ENCODE measurements around the gene FAT2.

Gene FAT2

GRCh38 chr5:151618907-151619306 lies 27.8 kb upstream of the FAT2 start:
- no peak for TF ChIP-seq ZFP3 (CRISPR knock-in tag; IDR thresholded peaks at IDR 0.05)
- TF ChIP-seq RARB (CRISPR knock-in tag; IDR thresholded peaks at IDR 0.05) = no peak
- no peak for TF ChIP-seq SNAI2 (CRISPR knock-in tag; IDR thresholded peaks at IDR 0.05)
- TF ChIP-seq, protein P1, sequence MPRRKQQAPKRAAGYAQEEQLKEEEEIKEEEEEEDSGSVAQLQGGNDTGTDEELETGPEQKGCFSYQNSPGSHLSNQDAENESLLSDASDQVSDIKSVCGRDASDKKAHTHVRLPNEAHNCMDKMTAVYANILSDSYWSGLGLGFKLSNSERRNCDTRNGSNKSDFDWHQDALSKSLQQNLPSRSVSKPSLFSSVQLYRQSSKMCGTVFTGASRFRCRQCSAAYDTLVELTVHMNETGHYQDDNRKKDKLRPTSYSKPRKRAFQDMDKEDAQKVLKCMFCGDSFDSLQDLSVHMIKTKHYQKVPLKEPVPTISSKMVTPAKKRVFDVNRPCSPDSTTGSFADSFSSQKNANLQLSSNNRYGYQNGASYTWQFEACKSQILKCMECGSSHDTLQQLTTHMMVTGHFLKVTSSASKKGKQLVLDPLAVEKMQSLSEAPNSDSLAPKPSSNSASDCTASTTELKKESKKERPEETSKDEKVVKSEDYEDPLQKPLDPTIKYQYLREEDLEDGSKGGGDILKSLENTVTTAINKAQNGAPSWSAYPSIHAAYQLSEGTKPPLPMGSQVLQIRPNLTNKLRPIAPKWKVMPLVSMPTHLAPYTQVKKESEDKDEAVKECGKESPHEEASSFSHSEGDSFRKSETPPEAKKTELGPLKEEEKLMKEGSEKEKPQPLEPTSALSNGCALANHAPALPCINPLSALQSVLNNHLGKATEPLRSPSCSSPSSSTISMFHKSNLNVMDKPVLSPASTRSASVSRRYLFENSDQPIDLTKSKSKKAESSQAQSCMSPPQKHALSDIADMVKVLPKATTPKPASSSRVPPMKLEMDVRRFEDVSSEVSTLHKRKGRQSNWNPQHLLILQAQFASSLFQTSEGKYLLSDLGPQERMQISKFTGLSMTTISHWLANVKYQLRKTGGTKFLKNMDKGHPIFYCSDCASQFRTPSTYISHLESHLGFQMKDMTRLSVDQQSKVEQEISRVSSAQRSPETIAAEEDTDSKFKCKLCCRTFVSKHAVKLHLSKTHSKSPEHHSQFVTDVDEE (CRISPR knock-in tag; IDR thresholded peaks at IDR 0.05) = no peak
- no peak for TF ChIP-seq TCF4 (CRISPR knock-in tag; IDR thresholded peaks at IDR 0.05; ENCODE audit: borderline replicate concordance)
- ATAC-seq = no peak

DNA sequence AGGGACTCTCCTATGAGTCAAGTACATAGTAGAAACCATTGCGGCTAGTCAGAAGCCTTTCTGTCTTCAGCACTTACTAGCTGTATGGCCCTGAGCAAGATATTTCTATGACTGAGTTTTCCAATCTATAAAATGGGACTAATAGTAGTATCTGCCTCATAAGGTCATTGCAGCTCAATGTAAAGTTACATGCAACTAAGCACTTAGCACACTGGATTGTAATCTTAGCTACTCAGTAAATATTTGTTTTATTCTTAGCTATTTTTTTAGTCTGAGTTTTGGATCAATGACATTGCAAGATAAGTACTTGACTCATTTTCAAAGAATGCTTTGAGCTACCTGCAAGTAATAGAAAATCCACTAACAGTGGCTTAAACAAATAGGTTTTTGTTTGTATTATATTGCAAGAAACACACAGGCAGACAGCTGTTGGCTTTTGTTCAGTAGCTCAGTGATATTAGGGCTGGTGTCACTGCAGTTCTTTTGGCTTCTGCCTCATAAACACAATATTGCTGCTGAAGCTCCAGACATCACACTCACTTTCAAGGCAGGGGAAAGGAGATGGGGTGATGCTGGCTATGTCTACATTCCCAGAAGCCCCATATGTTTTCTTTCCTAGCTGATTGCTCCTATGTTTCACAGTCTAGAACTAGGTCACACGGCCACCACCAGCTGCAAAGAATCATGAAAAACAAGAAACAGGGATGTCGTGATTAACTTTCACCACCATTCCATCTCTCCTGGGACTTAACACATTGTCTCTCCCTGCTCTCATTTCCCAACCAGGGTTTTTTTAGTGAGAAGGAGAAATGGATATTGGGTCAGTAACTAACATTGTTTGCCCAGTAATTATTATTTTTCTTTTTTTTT lies 26.9 kb upstream of the FAT2 start:
- no peak for TF ChIP-seq TCF4 (CRISPR knock-in tag; IDR thresholded peaks at IDR 0.05; ENCODE audit: borderline replicate concordance)
- TF ChIP-seq ARNTL (CRISPR knock-in tag; IDR thresholded peaks at IDR 0.05; ENCODE audit: borderline replicate concordance, low read depth) = no peak
- no peak for TF ChIP-seq PPARA (CRISPR knock-in tag; IDR thresholded peaks at IDR 0.05; ENCODE audit: borderline replicate concordance)
- no peak for TF ChIP-seq GLIS3 (CRISPR knock-in tag; IDR thresholded peaks at IDR 0.05)
- no peak for TF ChIP-seq ISL1 (CRISPR knock-in tag; IDR thresholded peaks at IDR 0.05)
- TF ChIP-seq, protein P2, sequence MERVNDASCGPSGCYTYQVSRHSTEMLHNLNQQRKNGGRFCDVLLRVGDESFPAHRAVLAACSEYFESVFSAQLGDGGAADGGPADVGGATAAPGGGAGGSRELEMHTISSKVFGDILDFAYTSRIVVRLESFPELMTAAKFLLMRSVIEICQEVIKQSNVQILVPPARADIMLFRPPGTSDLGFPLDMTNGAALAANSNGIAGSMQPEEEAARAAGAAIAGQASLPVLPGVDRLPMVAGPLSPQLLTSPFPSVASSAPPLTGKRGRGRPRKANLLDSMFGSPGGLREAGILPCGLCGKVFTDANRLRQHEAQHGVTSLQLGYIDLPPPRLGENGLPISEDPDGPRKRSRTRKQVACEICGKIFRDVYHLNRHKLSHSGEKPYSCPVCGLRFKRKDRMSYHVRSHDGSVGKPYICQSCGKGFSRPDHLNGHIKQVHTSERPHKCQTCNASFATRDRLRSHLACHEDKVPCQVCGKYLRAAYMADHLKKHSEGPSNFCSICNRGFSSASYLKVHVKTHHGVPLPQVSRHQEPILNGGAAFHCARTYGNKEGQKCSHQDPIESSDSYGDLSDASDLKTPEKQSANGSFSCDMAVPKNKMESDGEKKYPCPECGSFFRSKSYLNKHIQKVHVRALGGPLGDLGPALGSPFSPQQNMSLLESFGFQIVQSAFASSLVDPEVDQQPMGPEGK (CRISPR knock-in tag; IDR thresholded peaks at IDR 0.05; ENCODE audit: borderline replicate concordance) = no peak
- no peak for TF ChIP-seq CSDC2 (CRISPR knock-in tag; IDR thresholded peaks at IDR 0.05)
- no peak for TF ChIP-seq ESRRG (CRISPR knock-in tag; IDR thresholded peaks at IDR 0.05)
- no peak for TF ChIP-seq BACH2 (CRISPR knock-in tag; IDR thresholded peaks at IDR 0.05; ENCODE audit: borderline replicate concordance)
- TF ChIP-seq, protein P1 (CRISPR knock-in tag; IDR thresholded peaks at IDR 0.05) = no peak
- no peak for TF ChIP-seq ZNF565 (CRISPR knock-in tag; conservative IDR thresholded peaks at IDR 0.05; ENCODE audit: low read depth)
- TF ChIP-seq POU6F1 (CRISPR knock-in tag; IDR thresholded peaks at IDR 0.05; ENCODE audit: borderline replicate concordance, low read depth) = no peak
- ATAC-seq = no peak

DNA sequence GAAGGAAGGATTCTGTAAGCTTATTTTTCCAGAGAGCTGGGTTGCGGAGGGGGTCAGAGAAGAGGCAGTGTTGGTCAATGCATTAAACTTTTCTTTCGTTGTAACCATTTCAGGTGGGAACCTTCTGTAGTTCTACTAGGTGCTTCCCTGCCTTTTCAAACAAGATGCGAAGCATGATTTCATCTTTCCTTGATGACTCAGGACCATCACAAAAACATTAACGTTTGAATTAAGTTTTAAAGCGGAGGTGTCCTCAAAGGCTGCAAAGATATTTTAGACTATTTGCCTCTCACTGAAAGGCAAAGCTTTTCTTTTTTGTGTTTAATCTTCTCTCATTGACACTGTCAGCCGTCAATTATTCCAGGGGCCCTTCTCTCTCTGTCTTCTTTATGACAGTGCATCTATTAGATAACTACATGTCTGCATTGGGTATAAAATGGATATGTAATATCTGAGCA lies 26.3 kb upstream of the FAT2 start:
- TF ChIP-seq CSDC2 (CRISPR knock-in tag; IDR thresholded peaks at IDR 0.05) = no peak
- no peak for ATAC-seq

DNA sequence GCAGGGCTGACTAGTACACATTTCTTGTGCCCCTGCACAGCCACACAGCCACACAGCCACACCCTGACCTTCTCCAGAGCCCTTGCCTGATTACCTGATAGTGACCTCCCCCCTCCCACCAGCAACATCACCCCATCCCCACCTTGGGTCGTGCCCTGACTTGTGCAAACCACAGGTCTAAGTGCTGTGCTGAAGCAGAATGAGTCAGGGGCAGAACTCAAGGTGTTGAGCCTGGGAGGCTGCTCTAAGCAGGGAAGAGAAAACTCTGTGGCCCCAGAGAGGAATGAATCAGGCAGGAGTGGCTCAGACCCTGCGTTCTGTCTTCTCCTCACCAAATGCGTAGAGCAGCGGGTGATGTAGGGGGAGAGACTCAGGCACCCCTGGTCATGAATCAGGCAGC lies 24.3 kb upstream of the FAT2 start:
- no peak for TF ChIP-seq TOX (CRISPR knock-in tag; IDR thresholded peaks at IDR 0.05; ENCODE audit: borderline replicate concordance)
- no peak for TF ChIP-seq CREB5 (CRISPR knock-in tag; IDR thresholded peaks at IDR 0.05; ENCODE audit: low read depth)
- TF ChIP-seq OSR1 (CRISPR knock-in tag; IDR thresholded peaks at IDR 0.05) = no peak
- no peak for TF ChIP-seq ZNF70 (CRISPR knock-in tag; IDR thresholded peaks at IDR 0.05)
- TF ChIP-seq, protein P3, sequence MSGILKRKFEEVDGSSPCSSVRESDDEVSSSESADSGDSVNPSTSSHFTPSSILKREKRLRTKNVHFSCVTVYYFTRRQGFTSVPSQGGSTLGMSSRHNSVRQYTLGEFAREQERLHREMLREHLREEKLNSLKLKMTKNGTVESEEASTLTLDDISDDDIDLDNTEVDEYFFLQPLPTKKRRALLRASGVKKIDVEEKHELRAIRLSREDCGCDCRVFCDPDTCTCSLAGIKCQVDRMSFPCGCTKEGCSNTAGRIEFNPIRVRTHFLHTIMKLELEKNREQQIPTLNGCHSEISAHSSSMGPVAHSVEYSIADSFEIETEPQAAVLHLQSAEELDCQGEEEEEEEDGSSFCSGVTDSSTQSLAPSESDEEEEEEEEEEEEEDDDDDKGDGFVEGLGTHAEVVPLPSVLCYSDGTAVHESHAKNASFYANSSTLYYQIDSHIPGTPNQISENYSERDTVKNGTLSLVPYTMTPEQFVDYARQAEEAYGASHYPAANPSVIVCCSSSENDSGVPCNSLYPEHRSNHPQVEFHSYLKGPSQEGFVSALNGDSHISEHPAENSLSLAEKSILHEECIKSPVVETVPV (CRISPR knock-in tag; IDR thresholded peaks at IDR 0.05) = no peak
- TF ChIP-seq ARNTL (CRISPR knock-in tag; IDR thresholded peaks at IDR 0.05; ENCODE audit: borderline replicate concordance, low read depth) = no peak
- TF ChIP-seq SNAI2 (CRISPR knock-in tag; IDR thresholded peaks at IDR 0.05) = no peak
- TF ChIP-seq ZNF565 (CRISPR knock-in tag; conservative IDR thresholded peaks at IDR 0.05; ENCODE audit: low read depth) = no peak
- TF ChIP-seq ZFP3 (CRISPR knock-in tag; IDR thresholded peaks at IDR 0.05) = no peak
- no peak for TF ChIP-seq POU6F1 (CRISPR knock-in tag; IDR thresholded peaks at IDR 0.05; ENCODE audit: borderline replicate concordance, low read depth)
- TF ChIP-seq PPARA (CRISPR knock-in tag; IDR thresholded peaks at IDR 0.05; ENCODE audit: borderline replicate concordance) = no peak
- TF ChIP-seq TCF4 (CRISPR knock-in tag; IDR thresholded peaks at IDR 0.05; ENCODE audit: borderline replicate concordance) = no peak
- no peak for ATAC-seq

Measured in SK-N-SH treated with all-trans-retinoic acid at 6 μM for 48 hours (cell line).